Stimulated activated CD8-positive, alpha-beta memory T cell treated with anti-CD3 and anti-CD28 coated beads, Interleukin-12 subunit alpha, Interleukin-12 subunit beta, amount 100 ng/mL, for 4 hours (primary cell): ENCODE results near the gene GRM7.
"Not testable (repeated sequence)": the region's sequence is repeated elsewhere in the genome, so short reads cannot be mapped to it uniquely, and the experiment has no call there.

Source experiments
- DNase-seq: peaks from one replicate; pipeline ENCODE4 v3.0.0-alpha.2; 2020; ENCODE audit warnings: low read depth

GRM7 gene

GRCh38 chr3:6860954-6861624 lies at the start of gene GRM7:
GRM7 (plus strand) TSS chr3:6861115.
- DNase-seq = no peak

GRCh38 chr3:6821411-6821810 lies 39.5 kb upstream of the GRM7 start:
- DNase-seq = no peak

- no peak for DNase-seq
These were observed 35.4 kb upstream of the GRM7 start for GRCh38 chr3:6825524-6825923.

DNA sequence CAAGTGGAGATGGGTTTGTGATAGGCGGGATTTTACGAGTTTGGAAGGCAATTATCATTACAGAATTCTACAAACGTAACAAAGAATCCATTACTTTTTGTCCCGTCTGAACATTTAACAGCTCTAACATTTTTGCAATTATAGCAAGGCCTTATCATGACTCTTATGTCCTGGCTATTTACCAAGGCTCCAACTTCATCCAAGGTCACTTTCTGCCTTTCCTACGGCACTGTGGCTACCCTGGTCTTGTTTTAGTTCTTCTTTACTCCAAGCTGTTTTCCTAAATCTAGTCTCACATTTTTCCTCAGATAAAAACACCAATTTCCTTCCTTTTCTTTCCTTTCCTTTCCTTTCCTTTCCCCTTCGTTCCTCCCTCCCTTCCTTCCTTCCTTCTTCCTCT lies 33.5 kb upstream of the GRM7 start:
- DNase-seq = no peak

DNA sequence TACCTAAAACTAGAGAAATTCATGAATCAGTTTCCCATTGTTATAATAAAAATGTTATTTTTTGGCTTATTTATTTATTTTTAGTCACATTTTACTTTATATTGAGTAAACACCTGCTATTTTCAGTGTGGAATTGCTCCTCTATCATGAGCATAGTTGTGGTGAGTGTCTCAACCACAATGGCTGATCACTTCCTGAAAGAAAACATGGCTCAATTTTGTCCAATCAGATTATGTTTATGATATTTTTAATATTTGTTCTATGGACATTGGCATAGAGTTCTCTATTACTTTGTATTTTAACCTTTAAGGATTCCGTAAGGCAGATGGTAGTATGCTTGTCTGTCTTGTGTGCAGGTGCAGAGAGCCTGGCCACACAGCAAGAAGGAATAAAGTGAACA lies 16.2 kb upstream of the GRM7 start:
- no peak for DNase-seq

- no peak for DNase-seq
These were observed 6.7 kb upstream of the GRM7 start for GRCh38 chr3:6854184-6854583.

- DNase-seq = no peak
These were observed 3.4 kb upstream of the GRM7 start for GRCh38 chr3:6857510-6857909.

DNA sequence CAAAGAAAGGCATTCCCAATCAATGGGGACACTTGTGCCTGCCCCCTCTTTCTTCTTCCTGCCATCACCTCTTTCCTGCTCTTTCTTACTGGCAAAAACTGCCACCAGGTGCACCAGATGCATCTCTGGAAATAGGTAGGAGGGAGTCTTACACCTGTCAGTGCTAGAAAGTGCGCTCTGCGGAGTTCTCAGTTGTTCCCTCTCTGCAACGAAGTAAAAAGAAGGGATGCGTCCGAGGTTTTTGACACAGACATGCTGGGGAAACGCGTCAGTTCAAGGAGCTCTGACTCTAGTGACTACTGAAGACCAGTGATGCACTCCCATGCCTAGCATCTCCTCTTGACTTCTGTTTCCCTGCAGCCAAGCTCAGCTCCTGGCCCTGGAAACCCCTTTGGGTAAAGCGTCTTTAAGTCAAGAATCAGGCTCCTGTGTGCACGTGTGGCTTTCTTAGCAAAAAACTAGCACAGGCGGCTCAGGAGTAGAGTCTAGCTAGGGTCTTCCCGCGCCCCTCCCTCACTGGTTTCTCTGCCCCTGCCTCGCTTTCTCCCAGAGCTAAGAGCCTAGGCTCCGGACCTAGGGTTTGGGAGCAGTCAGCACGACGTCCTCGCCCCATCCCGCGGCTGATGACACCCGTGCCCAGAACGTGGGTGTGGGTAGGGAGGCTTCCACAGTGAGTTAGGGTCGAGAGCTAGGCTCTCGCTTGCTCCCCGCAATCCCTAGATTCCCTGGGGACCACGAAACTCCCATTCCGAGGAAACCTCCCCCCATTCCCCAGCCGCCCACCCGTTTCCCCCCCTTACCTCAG lies 564 bp upstream of the GRM7 start:
- DNase-seq = no peak

DNA sequence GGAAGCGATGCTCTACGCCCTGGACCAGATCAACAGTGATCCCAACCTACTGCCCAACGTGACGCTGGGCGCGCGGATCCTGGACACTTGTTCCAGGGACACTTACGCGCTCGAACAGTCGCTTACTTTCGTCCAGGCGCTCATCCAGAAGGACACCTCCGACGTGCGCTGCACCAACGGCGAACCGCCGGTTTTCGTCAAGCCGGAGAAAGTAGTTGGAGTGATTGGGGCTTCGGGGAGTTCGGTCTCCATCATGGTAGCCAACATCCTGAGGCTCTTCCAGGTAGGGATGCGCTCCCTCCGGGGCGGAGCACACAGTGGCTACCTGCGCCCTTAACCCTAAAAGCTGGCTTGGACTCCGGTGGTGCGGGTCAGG lies 698 bp downstream of the GRM7 start:
- DNase-seq = no peak

- no peak for DNase-seq
These were observed 1.3 kb downstream of the GRM7 start for GRCh38 chr3:6862041-6862879.

- DNase-seq = no peak
These were observed 1.9 kb downstream of the GRM7 start for GRCh38 chr3:6862880-6863195.

DNA sequence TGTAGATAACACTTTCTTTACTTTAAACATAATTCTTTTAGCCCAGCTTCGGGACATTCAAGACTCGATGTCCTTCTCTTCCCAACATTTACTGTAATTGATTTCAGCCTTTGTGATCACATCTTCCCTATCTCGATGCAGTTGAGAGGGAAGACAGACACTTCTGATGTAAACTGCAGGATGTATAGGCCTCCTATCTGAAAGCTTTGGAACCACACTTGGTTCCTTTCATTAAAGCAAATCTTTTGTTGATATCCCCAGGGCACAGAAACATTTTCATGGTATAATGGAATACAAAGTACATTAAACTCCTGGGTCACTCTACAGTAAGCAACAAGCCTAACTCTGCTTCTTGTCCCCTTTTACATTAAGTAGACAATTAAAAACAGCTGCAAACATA lies 6.4 kb downstream of the GRM7 start:
- no peak for DNase-seq

DNA sequence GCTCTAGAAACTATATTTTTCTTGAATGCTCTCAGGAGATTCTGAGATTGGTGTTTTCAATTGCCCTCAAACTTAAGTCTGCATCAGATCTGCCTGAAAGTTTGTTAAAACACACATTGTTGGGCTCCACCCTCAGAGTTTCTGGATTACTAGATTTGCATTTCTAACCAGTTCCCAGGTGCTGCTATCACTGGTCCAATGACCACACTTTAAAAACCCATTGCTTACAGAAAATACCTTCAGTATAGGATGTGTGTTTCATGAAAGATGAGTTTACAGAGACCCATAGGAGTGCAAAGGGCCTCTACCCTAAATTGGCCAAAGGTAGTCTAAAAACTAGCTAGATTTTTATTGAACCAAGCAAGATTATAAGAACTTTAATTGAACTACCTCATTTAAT lies 17.8 kb downstream of the GRM7 start:
- no peak for DNase-seq

- no peak for DNase-seq
These were observed 51.3 kb downstream of the GRM7 start for GRCh38 chr3:6912240-6912639.

- no peak for DNase-seq
These were observed 55.0 kb downstream of the GRM7 start for GRCh38 chr3:6915898-6916297.

DNA sequence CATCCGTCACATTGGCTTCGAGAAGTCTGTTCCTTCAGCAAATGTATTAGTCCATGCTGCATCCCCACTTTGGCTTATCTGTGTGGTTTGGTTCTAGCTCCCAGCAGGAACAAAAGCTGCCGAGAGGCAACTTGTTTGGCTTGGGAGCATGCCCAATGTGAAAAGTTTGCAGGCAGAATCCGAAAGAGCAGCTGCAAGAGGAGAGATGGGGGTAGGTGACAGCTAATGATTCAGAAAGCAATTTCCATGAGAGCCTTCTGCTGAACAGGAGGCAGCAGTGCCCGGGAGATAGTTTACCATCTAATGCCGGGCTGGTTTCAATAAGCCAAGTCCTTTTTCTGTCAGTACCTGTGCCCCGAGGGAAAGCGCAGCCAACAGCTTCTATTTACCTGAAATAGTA lies 60.2 kb downstream of the GRM7 start:
- DNase-seq = no peak

- no peak for DNase-seq
These were observed 61.0 kb downstream of the GRM7 start for GRCh38 chr3:6921876-6922275.

- no peak for DNase-seq
These were observed 67.1 kb downstream of the GRM7 start for GRCh38 chr3:6928064-6928463.

GRCh38 chr3:6929918-6930317 lies 69.0 kb downstream of the GRM7 start:
- no peak for DNase-seq

- not testable (repeated sequence) for DNase-seq
These were observed 74.5 kb downstream of the GRM7 start for GRCh38 chr3:6935418-6935817.

DNA sequence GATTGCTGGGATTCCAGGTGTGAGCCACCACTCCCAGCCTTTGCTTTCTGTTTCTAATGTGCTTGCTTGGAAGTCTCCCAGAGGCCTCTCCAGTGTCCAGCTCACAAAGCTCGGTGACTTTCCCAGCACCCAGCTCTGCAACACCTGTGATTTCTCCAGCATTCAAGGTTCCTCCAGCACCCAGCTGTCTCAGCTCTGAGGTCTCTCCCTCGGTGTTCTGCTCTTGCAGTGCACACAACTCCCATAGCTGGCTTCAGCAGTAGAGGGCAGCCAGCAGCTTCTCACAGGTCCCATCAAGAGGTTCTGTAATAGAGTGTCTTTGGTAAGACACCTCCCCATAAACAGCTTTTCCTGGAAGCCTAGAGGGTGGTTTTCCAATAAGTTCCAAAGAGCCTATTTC lies 75.1 kb downstream of the GRM7 start:
- DNase-seq = no peak

GRCh38 chr3:6962801-6963200 lies 101.9 kb downstream of the GRM7 start:
- no peak for DNase-seq

DNA sequence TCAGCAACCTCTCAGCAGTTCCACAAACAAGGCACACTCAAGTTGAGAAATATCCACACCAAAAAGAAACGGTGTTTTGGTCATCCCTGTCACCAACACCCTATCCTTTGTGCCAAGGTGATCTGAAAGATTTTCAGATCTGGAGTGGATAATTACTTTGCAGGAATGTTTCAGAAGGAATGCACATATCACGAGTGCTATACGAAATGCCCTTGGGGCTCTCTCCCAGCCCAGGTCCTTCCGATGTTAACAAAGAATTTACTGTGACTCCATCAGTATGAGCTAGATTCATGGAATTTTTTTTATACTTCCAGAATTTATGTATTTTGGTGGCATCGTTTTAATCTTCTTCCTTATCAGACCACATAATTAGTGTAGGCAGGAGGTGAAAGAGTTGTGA lies 105.0 kb downstream of the GRM7 start:
- DNase-seq = no peak
